Measurements from ENCODE around the gene JUNB. TPM values are rescaled to one million over a fixed set of nuclear protein-coding genes. Genes with fewer than 3 reads are reported as not detected.
A peak's percentile ranks its signal among the peaks of the same experiment; 100 is the strongest.

Gene JUNB
- total and polyA plus RNA-seq, 2 experiments from 2014 or later: 95.1 to 195 TPM

GRCh38 chr19:12756150-12756883 lies 35.0 kb upstream of the JUNB start:
- no peaks in the 10 kb centered on the region for H3K9me3 ChIP-seq (ENCODE audit: low read depth)
- no peak overlapping the region for H3K9ac ChIP-seq
- peaks cover 12% of the 10 kb centered on the region for H3F3A ChIP-seq (ENCODE audit: insufficient read depth)
- H3K27me3 ChIP-seq (replicated peaks; ENCODE audit: insufficient read depth): 0 out of 2 replicates have a peak, but pooled peaks cover 1% of the 10 kb centered on the region
- H3K9me2 ChIP-seq (ENCODE audit: insufficient read depth): no peaks in the 10 kb centered on the region
- no peak overlapping the region for H2AFZ ChIP-seq
- H3K4me3 ChIP-seq: no peak overlapping the region
- in situ Hi-C loops (cut with MboI): no loop called here
- H3K27ac ChIP-seq: no peak overlapping the region
- no peaks in the 10 kb centered on the region for H3K36me3 ChIP-seq (ENCODE audit: low read depth)
- no peaks in the 10 kb centered on the region for H4K20me1 ChIP-seq (ENCODE audit: insufficient read depth)
- H3K4me1 ChIP-seq (ENCODE audit: insufficient read depth): no peaks in the 10 kb centered on the region
- DNase-seq: no peak
- 79 to 82% methylated on average over 19 of the region's 19 CpGs for WGBS, 2 experiments (ENCODE audit: low coverage in 1 of 2, low lambda C conversion rate in 2 of 2, missing lambda C conversion rate in 2 of 2)
- no peaks in the 10 kb centered on the region for H3K79me2 ChIP-seq (ENCODE audit: insufficient read depth)
- TF ChIP-seq EZH2 (IDR thresholded peaks at IDR 0.05; ENCODE audit: insufficient read depth, poor library complexity, severe bottlenecking) (no peak), EZH2phosphoT487 (IDR thresholded peaks at IDR 0.05; ENCODE audit: insufficient read depth, low read depth) (no peak)
- no peak overlapping the region for H3K4me2 ChIP-seq (ENCODE audit: unreplicated experiment)

DNA sequence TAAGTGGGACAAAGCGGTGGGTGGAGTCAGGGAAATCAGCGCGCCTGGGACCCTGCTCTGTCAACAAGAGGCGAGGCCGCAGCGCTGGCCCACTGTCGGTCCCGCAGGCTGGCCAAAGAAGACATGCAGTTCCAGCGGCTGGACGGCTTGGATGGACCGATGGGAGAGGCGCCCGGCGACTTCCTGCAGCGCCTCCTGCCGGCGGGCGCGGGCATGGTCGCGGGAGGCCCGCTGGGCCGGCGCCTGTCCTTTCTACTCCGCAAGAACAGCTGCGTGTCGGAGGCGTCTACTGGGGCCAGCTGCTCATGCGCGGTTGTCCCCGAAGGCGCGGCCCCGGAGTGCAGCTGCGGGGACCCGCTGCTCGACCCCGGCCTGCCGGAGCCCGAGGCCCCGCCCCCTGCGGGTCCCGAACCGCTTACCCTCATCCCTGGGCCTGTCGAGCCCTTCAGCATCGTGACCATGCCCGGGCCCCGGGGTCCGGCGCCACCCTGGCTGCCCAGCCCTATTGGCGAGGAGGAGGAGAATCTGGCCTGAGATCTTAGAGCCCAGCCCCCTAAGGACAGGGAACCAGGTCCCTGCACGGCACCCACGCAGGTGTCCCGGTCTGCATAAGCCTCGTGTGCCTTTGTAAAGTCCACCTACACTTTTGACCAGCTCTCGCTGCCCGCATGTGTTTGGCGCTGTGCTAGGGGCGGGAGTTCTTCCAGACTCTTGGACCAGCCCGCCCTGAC lies 33.6 kb upstream of the JUNB start:
- peak overlapping the region; percentile 79 for H2AFZ ChIP-seq
- H3F3A ChIP-seq (ENCODE audit: insufficient read depth): peaks cover 12% of the 10 kb centered on the region
- no peaks in the 10 kb centered on the region for H3K79me2 ChIP-seq (ENCODE audit: insufficient read depth)
- no peak for TF ChIP-seq EZH2phosphoT487 (IDR thresholded peaks at IDR 0.05; ENCODE audit: insufficient read depth, low read depth)
- no peak for TF ChIP-seq EZH2 (IDR thresholded peaks at IDR 0.05; ENCODE audit: insufficient read depth, poor library complexity, severe bottlenecking)
- 6 to 7% methylated on average over 58 to 60 of the region's 60 CpGs for WGBS, 2 experiments (ENCODE audit: low coverage in 1 of 2, low lambda C conversion rate in 2 of 2, missing lambda C conversion rate in 2 of 2)
- in situ Hi-C loops (cut with MboI): no loop called here
- H3K9ac ChIP-seq: peak overlapping the region; percentile 64
- no peaks in the 10 kb centered on the region for H3K4me1 ChIP-seq (ENCODE audit: insufficient read depth)
- H3K36me3 ChIP-seq (ENCODE audit: low read depth): no peaks in the 10 kb centered on the region
- no peaks in the 10 kb centered on the region for H3K9me2 ChIP-seq (ENCODE audit: insufficient read depth)
- no peaks in the 10 kb centered on the region for H3K9me3 ChIP-seq (ENCODE audit: low read depth)
- H3K4me3 ChIP-seq: peak overlapping the region; percentile 65
- peak; percentile 87 for DNase-seq
- H4K20me1 ChIP-seq (ENCODE audit: insufficient read depth): no peaks in the 10 kb centered on the region
- no peaks in the 10 kb centered on the region for H3K27me3 ChIP-seq (replicated peaks; ENCODE audit: insufficient read depth)
- peak overlapping the region; percentile 70 for H3K4me2 ChIP-seq (ENCODE audit: unreplicated experiment)
- H3K27ac ChIP-seq: no peak overlapping the region

DNA sequence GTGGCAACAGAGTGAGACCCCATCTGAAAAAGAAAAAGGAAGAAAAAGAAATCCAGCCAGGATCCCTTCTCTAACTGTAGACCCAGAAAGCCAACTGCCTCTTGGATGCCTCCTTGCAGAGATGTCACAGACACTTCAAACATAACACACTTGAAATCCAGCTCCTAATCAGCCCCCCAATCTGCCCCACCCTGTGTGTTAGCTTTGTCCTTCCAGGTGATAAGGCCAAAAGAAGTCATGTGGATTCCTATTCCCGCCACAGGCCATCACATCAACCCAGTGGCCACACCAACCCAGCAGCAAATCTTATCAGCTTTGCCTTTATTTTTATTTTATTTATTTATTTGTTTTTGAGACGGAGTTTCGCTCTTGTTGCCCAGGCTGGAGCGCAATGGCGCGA lies 31.6 kb upstream of the JUNB start:
- H3K4me3 ChIP-seq: no peak overlapping the region
- 91 to 94% methylated on average over 6 of the region's 6 CpGs for WGBS, 2 experiments (ENCODE audit: low coverage in 1 of 2, low lambda C conversion rate in 2 of 2, missing lambda C conversion rate in 2 of 2)
- no peak for DNase-seq

DNA sequence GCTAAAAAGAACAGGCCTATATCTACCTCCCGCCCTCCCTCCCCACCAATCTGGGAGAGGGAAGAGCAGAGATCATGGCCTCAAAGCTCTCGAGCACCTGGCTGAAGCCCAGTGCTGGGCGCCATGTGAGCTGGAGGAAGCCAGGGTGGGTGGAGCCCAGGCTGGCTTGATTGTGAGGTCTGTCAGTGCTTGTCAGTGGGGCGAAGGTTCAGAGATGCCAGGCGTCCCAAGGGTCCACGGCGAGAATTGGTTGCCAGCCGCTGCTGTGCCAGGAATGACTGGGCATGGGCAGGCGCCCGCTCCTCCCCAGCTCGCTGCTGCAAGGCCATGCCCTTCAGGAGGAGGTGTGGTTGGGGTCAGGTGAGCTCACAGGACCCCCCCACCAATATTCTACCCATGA lies 28.2 kb upstream of the JUNB start:
- no peak for DNase-seq
- in situ Hi-C loops (cut with MboI): no loop called here
- Histone ChIP-seq H3K4me1 (ENCODE audit: insufficient read depth) (no peaks in the 10 kb centered on the region), H3K27ac (no peak overlapping the region), H3K36me3 (ENCODE audit: low read depth) (no peaks in the 10 kb centered on the region), H2AFZ (no peak overlapping the region), H3K9me3 (ENCODE audit: low read depth) (no peaks in the 10 kb centered on the region), H3K4me2 (ENCODE audit: unreplicated experiment) (no peak overlapping the region), H3K79me2 (ENCODE audit: insufficient read depth) (no peaks in the 10 kb centered on the region), H3K9ac (no peak overlapping the region), H3K9me2 (ENCODE audit: insufficient read depth) (no peaks in the 10 kb centered on the region), H3K4me3 (no peak overlapping the region), H4K20me1 (ENCODE audit: insufficient read depth) (no peaks in the 10 kb centered on the region), H3K27me3 (replicated peaks; ENCODE audit: insufficient read depth) (no peaks in the 10 kb centered on the region), H3F3A (ENCODE audit: insufficient read depth) (peaks cover 10% of the 10 kb centered on the region)
- 91 to 92% methylated on average over 10 to 11 of the region's 11 CpGs for WGBS, 2 experiments (ENCODE audit: low coverage in 1 of 2, low lambda C conversion rate in 2 of 2, missing lambda C conversion rate in 2 of 2)
- TF ChIP-seq EZH2phosphoT487 (IDR thresholded peaks at IDR 0.05; ENCODE audit: insufficient read depth, low read depth): no peak
- TF ChIP-seq EZH2 (IDR thresholded peaks at IDR 0.05; ENCODE audit: insufficient read depth, poor library complexity, severe bottlenecking): no peak

More for the DNA sequence above, 31.6 kb upstream of the JUNB start:
- in situ Hi-C loops (cut with MboI): no loop called here
- Histone ChIP-seq H3K9me3 (ENCODE audit: low read depth) (no peaks in the 10 kb centered on the region), H3K9ac (no peak overlapping the region), H3K9me2 (ENCODE audit: insufficient read depth) (no peaks in the 10 kb centered on the region), H3K27ac (no peak overlapping the region), H3K4me2 (ENCODE audit: unreplicated experiment) (no peak overlapping the region), H2AFZ (no peak overlapping the region), H3F3A (ENCODE audit: insufficient read depth) (peaks cover 12% of the 10 kb centered on the region), H3K27me3 (replicated peaks; ENCODE audit: insufficient read depth) (no peaks in the 10 kb centered on the region), H3K4me1 (ENCODE audit: insufficient read depth) (no peaks in the 10 kb centered on the region), H3K36me3 (ENCODE audit: low read depth) (no peaks in the 10 kb centered on the region), H3K79me2 (ENCODE audit: insufficient read depth) (no peaks in the 10 kb centered on the region), H4K20me1 (ENCODE audit: insufficient read depth) (no peaks in the 10 kb centered on the region)
- TF ChIP-seq EZH2phosphoT487 (IDR thresholded peaks at IDR 0.05; ENCODE audit: insufficient read depth, low read depth) (no peak), EZH2 (IDR thresholded peaks at IDR 0.05; ENCODE audit: insufficient read depth, poor library complexity, severe bottlenecking) (no peak)

Measured in GM23248 (cell line).